ENCODE measurements around the gene GRAP.
"Not testable (repeated sequence)": the region's sequence is repeated elsewhere in the genome, so short reads cannot be mapped to it uniquely, and the experiment has no call there.

The GRAP gene

DNA sequence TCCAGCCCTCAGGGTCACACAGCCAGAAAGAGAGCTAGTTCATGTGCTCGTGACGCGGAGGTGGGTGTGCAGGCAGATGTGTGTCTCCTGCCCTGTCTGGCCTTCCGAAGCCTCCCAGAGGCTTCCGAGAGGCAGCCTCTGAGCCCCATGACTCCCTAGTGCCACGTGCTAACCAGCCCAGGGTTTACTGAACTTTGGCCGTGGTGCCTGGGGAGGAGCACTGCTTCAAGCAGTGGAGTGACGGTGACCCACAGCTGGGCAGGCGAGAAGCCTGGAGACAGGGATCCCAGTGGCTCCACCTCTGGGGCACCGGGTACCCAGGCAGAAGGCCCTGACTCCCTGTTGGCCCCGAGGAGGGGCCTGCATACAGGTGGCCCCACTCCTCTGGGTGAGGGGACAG, 18.1 kb downstream of the GRAP start:
- H3K27ac ChIP-seq (ENCODE audit: low read depth, low read length, poor library complexity, severe bottlenecking); H3K9me3 ChIP-seq (ENCODE audit: low read length); H2AFZ ChIP-seq (ENCODE audit: low read length); H3K79me2 ChIP-seq (ENCODE audit: insufficient read depth, low read length); H4K20me1 ChIP-seq (ENCODE audit: insufficient read depth, low read length); H3K27me3 ChIP-seq (ENCODE audit: insufficient read depth, low read length); H3K9me2 ChIP-seq (ENCODE audit: low read depth, low read length); H3K4me2 ChIP-seq (ENCODE audit: low read length); H3K4me3 ChIP-seq (ENCODE audit: low read depth, low read length, poor library complexity, severe bottlenecking); H3F3A ChIP-seq (ENCODE audit: insufficient read depth, low read length); H3K9ac ChIP-seq (ENCODE audit: low read length); H3K36me3 ChIP-seq (ENCODE audit: insufficient read depth, low read length): not testable (repeated sequence)
- H3K4me1 ChIP-seq (ENCODE audit: insufficient read depth, low read length, severe bottlenecking) = peaks cover 10% of the 10 kb centered on the region

DNA sequence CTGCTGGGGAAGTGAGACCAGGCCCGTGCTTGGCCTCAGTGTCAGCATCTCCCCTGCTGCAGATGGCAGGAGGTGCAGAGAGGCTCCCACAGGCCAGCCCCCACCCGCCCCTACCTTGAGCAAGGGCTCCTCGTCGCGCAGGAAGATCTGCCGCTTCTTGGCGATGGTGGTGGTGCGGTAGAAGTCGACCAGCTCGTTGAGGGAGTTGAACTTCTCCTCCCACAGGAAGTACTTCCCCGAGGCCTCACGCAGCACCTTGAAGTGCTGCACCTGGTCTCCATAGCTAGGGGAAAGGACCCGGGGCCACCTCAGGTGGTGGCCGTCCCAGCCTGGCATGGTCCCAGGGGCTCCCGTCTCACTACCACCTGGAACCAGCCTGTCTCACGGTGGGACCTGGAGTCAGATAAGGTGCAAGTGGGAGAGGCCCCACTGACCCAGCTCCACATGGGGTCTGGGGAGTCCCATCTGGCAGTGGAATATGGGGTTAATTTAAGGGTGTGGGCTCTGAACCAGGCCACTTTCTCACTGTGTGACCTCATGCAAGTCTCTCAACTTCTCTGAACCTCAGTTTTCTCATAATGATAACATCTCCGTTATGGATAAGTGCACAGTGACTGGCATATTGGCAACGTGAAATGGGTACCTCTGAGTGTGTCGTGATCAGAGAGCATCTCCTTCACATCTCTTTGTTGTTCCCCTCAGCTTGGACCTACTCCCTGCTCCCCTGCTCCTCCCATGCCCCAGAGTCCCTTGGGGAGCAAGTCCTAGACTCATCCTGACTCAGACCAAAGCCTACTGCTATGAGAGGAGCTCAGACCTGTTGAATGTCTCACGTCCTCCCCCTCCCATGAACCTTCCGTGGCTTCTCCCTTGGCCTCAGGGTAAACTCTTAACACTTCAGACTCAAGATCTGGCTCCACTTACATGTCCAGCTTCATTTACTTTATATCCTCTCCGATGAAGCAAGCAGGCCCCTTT, 22.4 kb downstream of the GRAP start:
- H3K36me3 ChIP-seq (ENCODE audit: insufficient read depth, low read length) = peaks cover 40% of the 10 kb centered on the region
- H3K27me3 ChIP-seq (ENCODE audit: insufficient read depth, low read length) = no peaks in the 10 kb centered on the region
- TF ChIP-seq EZH2 (IDR thresholded peaks at IDR 0.05; ENCODE audit: borderline replicate concordance, low read length) = no peak
- TF ChIP-seq, protein P1, sequence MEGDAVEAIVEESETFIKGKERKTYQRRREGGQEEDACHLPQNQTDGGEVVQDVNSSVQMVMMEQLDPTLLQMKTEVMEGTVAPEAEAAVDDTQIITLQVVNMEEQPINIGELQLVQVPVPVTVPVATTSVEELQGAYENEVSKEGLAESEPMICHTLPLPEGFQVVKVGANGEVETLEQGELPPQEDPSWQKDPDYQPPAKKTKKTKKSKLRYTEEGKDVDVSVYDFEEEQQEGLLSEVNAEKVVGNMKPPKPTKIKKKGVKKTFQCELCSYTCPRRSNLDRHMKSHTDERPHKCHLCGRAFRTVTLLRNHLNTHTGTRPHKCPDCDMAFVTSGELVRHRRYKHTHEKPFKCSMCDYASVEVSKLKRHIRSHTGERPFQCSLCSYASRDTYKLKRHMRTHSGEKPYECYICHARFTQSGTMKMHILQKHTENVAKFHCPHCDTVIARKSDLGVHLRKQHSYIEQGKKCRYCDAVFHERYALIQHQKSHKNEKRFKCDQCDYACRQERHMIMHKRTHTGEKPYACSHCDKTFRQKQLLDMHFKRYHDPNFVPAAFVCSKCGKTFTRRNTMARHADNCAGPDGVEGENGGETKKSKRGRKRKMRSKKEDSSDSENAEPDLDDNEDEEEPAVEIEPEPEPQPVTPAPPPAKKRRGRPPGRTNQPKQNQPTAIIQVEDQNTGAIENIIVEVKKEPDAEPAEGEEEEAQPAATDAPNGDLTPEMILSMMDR (IDR thresholded peaks at IDR 0.05; ENCODE audit: low read length) = no peak

DNA sequence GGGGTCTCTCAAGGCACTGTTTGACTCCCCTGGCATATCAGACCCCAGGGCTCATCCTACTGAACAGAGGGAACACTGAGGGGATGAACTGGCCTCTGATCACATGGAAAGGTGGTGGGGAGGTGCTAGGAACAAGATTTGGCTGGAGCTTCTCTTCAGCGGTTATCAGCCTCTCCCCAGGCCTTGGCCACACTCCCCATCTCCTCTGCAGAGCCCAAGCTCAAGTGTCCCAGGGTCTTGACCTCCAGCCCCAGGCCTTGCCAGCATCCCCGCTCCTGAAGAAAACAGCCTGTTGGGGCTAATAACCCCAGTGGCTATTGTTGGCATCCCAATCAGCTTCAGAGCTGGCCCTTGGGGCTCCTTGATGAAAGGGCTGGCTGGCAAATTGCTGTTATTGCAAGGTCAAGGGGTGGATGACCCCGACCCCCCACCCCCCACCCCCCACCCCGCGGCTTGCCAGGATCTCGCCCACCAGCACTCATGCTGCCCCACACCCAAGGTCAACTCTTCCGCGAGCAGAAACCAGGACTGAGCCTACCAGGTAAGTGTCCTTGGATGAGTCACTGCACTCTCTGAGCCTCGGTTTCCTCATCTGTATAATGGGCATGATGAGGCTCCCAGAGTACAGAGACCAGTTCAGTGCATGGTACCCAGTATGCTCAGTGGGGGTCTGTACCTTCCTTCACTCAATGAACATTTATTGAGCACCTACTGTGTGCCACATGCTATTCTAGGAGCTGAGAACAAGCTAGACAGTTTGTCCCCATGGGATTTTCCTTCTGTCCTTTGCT, 23.4 kb downstream of the GRAP start:
- Histone ChIP-seq H3F3A (ENCODE audit: insufficient read depth, low read length) (no peaks in the 10 kb centered on the region), H3K9me2 (ENCODE audit: low read depth, low read length) (no peaks in the 10 kb centered on the region), H3K79me2 (ENCODE audit: insufficient read depth, low read length) (no peaks in the 10 kb centered on the region), H3K4me3 (ENCODE audit: low read depth, low read length, poor library complexity, severe bottlenecking) (no peak overlapping the region), H3K9ac (ENCODE audit: low read length) (no peak overlapping the region), H3K27ac (ENCODE audit: low read depth, low read length, poor library complexity, severe bottlenecking) (no peak overlapping the region), H3K9me3 (ENCODE audit: low read length) (no peaks in the 10 kb centered on the region), H3K4me1 (ENCODE audit: insufficient read depth, low read length, severe bottlenecking) (peaks cover 8% of the 10 kb centered on the region), H3K27me3 (ENCODE audit: insufficient read depth, low read length) (no peaks in the 10 kb centered on the region), H2AFZ (ENCODE audit: low read length) (no peak overlapping the region), H4K20me1 (ENCODE audit: insufficient read depth, low read length) (no peaks in the 10 kb centered on the region), H3K4me2 (ENCODE audit: low read length) (no peak overlapping the region), H3K36me3 (ENCODE audit: insufficient read depth, low read length) (peaks cover 40% of the 10 kb centered on the region)
- TF ChIP-seq, protein P1 (IDR thresholded peaks at IDR 0.05; ENCODE audit: low read length) = no peak
- no peak for TF ChIP-seq EZH2 (IDR thresholded peaks at IDR 0.05; ENCODE audit: borderline replicate concordance, low read length)

More for the DNA sequence above, 22.4 kb downstream of the GRAP start:
- Histone ChIP-seq H4K20me1 (ENCODE audit: insufficient read depth, low read length) (no peaks in the 10 kb centered on the region), H3K9ac (ENCODE audit: low read length) (no peak overlapping the region), H3K9me2 (ENCODE audit: low read depth, low read length) (no peaks in the 10 kb centered on the region), H3K9me3 (ENCODE audit: low read length) (no peaks in the 10 kb centered on the region), H3F3A (ENCODE audit: insufficient read depth, low read length) (no peaks in the 10 kb centered on the region), H3K79me2 (ENCODE audit: insufficient read depth, low read length) (no peaks in the 10 kb centered on the region), H3K4me1 (ENCODE audit: insufficient read depth, low read length, severe bottlenecking) (peaks cover 8% of the 10 kb centered on the region), H2AFZ (ENCODE audit: low read length) (no peak overlapping the region), H3K4me2 (ENCODE audit: low read length) (no peak overlapping the region; the same call in 1 of the 2 replicates), H3K4me3 (ENCODE audit: low read depth, low read length, poor library complexity, severe bottlenecking) (no peak overlapping the region), H3K27ac (ENCODE audit: low read depth, low read length, poor library complexity, severe bottlenecking) (peak overlapping the region; percentile 55)

All from OCI-LY1 (cell line).